Neural progenitor cell (in vitro differentiated cells): ENCODE results near the gene SGSM2.

ENCODE experiments used
- CTCF ChIP-seq: fragments of 200-600 bp; sonication (generic); IDR thresholded peaks from 2 replicates; pipeline ENCODE4 v1.5.1; 2017; ENCODE audit warnings: antibody characterized with exemption, mild to moderate bottlenecking
- EZH2 ChIP-seq: fragments of 200-600 bp; sonication (generic); IDR thresholded peaks from 2 replicates; pipeline ENCODE4 v1.6.1; 2017; ENCODE audit warnings: antibody characterized with exemption, mild to moderate bottlenecking, moderate library complexity
- EZH2phosphoT487 ChIP-seq: fragments of 200-600 bp; sonication (generic); IDR thresholded peaks from 2 replicates; pipeline ENCODE4 v1.6.1; 2017; ENCODE audit warnings: antibody characterized with exemption

GRCh38 chr17:2395258-2396181, 58.2 kb downstream of the SGSM2 start:
- TF ChIP-seq CTCF (peak; percentile 15), EZH2 (no peak), EZH2phosphoT487 (no peak)
